ENCODE data around the gene THBS2. TPM values are rescaled to one million over a fixed set of nuclear protein-coding genes. Genes with fewer than 3 reads are reported as not detected.

Gene THBS2
- polyA plus RNA-seq, 3 donors = 10.1 to 16.1 (median 10.3) TPM

DNA sequence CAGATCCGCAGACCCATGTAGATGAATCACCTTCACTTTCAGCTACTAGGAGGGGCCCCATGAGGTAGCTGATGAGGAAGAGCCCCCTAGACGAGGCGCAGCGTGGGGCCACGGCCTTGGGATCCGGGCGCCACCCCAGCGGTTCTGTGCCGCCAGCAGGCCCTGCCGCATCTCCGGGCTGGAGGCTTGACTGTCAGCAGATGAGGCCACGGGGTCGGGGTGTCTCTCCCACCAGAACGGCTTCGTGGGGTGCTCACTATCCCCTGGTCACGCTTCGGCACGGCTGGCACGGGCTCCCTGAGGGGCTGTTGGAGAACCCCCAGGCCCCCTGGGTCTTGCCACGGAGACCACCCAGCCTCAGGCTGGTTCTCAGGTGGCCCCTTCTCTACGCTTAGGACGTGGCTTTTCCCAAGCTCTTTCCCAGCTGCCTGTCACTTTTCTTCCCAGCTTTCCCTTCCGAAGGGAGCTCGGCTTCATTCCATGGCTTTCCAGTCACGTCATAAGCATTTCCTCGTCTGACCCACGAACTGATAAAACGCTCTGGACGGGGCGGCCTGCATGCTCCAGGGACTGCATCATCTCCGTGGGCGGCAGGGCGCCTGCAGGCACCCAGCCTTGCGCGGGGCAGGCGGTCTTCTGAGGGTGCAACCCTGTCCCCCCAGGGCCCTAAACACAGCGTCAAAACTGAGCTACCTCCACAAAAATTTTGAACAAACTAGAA lies 85.9 kb downstream of the THBS2 start:
- no peak for DNase-seq

DNA sequence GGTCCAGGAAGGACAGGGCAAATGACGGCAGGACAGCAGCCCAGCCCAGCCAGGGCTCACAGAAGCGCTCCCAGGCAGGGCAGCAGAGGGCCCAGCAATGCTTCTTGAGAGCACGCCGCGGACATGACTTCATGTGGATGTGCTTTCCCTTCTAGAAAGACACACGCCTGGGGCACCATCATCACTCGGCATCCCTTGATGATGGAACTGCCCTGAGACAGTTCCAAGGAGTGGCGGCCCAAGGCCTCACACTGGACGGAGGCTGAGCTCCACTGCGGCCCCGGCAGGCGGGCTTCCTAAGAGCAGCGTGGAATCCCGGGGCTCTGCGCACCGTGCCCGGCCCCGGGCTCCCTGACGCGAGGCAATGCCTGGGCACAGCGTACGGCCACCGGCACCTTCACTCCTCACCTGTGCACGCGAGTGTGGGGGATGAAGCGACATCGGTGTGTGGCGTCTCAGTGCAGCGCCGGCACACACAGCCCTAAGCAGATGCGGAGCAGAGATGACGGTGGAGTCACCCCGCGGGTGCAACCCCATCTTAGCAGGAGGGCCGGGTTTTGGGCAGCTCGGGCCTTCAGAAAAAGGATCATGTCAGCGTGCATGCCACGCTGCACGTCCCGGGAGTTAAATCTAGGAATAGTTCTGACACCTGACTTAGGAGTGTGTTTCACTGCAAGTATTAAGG lies 86.6 kb downstream of the THBS2 start:
- no peak for DNase-seq

Data from renal pelvis (tissue), 4 donors.